Measurements from ENCODE around the gene BAG5.

DNA sequence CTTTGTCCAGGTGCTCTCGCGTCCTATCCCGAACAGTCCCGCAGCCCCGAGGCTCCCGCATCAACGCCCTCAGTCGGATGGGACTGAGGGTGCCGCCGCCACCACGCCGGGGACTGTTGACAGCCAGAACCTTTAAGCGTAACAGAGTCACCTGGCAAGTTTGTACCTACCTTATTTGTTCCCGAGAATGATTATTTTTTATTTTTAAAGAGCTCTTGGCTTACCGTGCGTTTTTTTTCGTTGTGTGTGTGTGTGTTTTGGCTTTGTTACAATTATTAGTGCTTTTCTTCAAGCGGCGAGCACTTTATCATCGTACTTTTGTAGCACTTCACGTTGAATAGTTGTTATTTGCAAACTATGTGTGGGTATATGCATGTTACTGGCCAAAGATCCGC, 766 bp upstream of the BAG5 start:
- TF ChIP-seq CTCF (conservative IDR thresholded peaks at IDR 0.05) (0 out of 2 replicates have a peak, but pooled peaks have one; percentile 7), EZH2 (IDR thresholded peaks at IDR 0.05; ENCODE audit: low read depth) (no peak)
